T-helper 2 cell treated with Interferon-gamma antibody and Interleukin-4, amounts not matched to agents 5 μg/mL and 100 μg/mL, for 36 hours (primary cell): ENCODE results near the gene PUS10.
"Not testable (repeated sequence)": the region's sequence is repeated elsewhere in the genome, so short reads cannot be mapped to it uniquely, and the experiment has no call there.

Source experiments
- DNase-seq: peaks from one replicate; pipeline ENCODE4 v3.0.0; 2021; ENCODE audit warnings: low spot score
- H3K27ac Mint-ChIP-seq: one replicate; pipeline ENCODE4 v1.8.0; 2021; ENCODE audit warnings: mild to moderate bottlenecking, mixed read lengths
- H3K27me3 Mint-ChIP-seq: one replicate; pipeline ENCODE4 v1.8.0; 2021; ENCODE audit warnings: low read depth, mixed read lengths
- H3K36me3 Mint-ChIP-seq: one replicate; pipeline ENCODE4 v1.8.0; 2021; ENCODE audit warnings: low read depth, mixed read lengths
- H3K4me1 Mint-ChIP-seq: one replicate; pipeline ENCODE4 v1.8.0; 2021; ENCODE audit warnings: low read depth, mixed read lengths
- H3K4me3 Mint-ChIP-seq: one replicate; pipeline ENCODE4 v1.8.0; 2022; ENCODE audit warnings: mild to moderate bottlenecking, moderate library complexity, mixed read lengths
- H3K9me3 Mint-ChIP-seq: one replicate; pipeline ENCODE4 v1.8.0; 2021; ENCODE audit warnings: mixed read lengths

The PUS10 gene

DNA sequence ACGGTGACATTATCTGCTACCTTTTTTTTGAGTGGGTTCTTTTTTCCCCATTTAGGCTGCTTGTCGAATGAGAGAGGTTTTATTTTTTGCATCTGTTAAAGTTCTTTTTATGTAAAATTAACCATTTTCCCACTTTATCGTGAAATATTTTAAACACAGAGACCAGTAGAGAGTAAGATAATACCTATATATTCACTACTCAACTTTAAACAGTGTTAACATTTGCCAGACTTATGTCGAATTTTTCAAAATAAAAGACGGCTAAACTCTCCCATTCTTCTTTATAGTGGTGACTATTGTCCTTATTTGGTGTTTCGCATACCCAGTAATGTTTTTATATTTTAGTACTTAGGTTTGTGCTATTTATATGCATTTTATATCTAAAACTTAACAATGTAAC, 743 bp upstream of the PUS10 start:
- no peak for DNase-seq
- Mint-ChIP-seq H3K4me1 (peaks cover 26% of the 10 kb centered on the region), H3K9me3 (no peaks in the 10 kb centered on the region), H3K27ac (no peak overlapping the region), H3K36me3 (peaks cover 22% of the 10 kb centered on the region), H3K27me3 (no peaks in the 10 kb centered on the region), H3K4me3 (peak overlapping the region; percentile 100)

GRCh38 chr2:61018318-61018755, 282 bp upstream of the PUS10 start:
- Mint-ChIP-seq H3K27ac (peak overlapping the region; percentile 94), H3K4me1 (peaks cover 26% of the 10 kb centered on the region), H3K36me3 (peaks cover 21% of the 10 kb centered on the region), H3K4me3 (peak overlapping the region; percentile 100), H3K9me3 (no peaks in the 10 kb centered on the region), H3K27me3 (no peaks in the 10 kb centered on the region)
- no peak for DNase-seq

- H3K4me1 Mint-ChIP-seq: peaks cover 28% of the 10 kb centered on the region
- peak overlapping the region; percentile 94 for H3K27ac Mint-ChIP-seq
- peaks cover 12% of the 10 kb centered on the region for H3K36me3 Mint-ChIP-seq
- no peaks in the 10 kb centered on the region for H3K27me3 Mint-ChIP-seq
- H3K9me3 Mint-ChIP-seq: no peaks in the 10 kb centered on the region
- DNase-seq: peak; percentile 74
- H3K4me3 Mint-ChIP-seq: peak overlapping the region; percentile 100
Measured at GRCh38 chr2:61017003-61017555, 976 bp downstream of the PUS10 start.

GRCh38 chr2:61016392-61017002, 1.6 kb downstream of the PUS10 start:
- DNase-seq: peak; percentile 64
- H3K9me3 Mint-ChIP-seq: no peaks in the 10 kb centered on the region
- peaks cover 7% of the 10 kb centered on the region for H3K36me3 Mint-ChIP-seq
- peak overlapping the region; percentile 100 for H3K4me3 Mint-ChIP-seq
- peak overlapping the region; percentile 94 for H3K27ac Mint-ChIP-seq
- H3K4me1 Mint-ChIP-seq: peaks cover 28% of the 10 kb centered on the region
- no peaks in the 10 kb centered on the region for H3K27me3 Mint-ChIP-seq

DNA sequence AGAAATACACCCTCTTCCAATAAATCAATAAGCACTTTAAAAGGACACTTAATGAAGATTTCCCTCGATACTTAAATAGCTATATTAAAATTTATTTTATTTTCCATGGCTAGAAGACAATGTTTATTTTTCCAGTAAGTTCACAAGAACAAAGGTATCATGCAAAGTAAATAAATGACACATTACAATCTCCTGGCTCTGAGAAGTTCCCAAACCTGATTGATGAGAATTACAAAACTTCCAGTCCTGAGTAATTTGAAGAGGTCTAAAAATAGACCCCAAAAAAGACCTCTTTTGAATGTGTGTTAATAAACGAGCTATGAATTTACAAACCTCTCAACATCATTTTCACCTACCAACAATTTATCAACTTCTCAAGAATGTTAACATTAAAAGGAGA, 2.1 kb downstream of the PUS10 start:
- Mint-ChIP-seq H3K9me3 (no peaks in the 10 kb centered on the region), H3K4me1 (peaks cover 27% of the 10 kb centered on the region), H3K36me3 (peaks cover 5% of the 10 kb centered on the region), H3K27me3 (no peaks in the 10 kb centered on the region), H3K27ac (no peak overlapping the region), H3K4me3 (peak overlapping the region; percentile 100)
- no peak for DNase-seq

DNA sequence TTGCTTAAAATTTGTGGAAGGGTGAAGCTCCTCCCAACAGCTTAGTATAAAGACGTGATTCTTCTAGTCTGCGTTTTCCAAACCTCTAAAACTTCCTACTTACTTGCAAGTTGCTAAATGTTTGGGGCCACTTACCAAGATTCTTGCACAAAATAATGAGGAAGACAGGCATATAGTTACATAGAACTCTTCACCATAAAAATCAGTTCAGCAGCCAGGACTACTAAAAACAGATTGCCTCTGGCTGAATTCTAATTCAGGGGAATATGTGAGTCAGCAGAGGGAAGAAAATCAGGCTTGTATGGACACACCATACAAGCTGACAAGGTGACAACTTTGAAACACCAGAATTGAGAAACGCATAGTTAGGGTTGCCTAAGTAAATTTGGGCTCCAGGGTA, 3.3 kb downstream of the PUS10 start:
- Mint-ChIP-seq H3K27me3 (no peaks in the 10 kb centered on the region), H3K9me3 (no peaks in the 10 kb centered on the region), H3K4me1 (peaks cover 25% of the 10 kb centered on the region), H3K4me3 (peak overlapping the region; percentile 3), H3K27ac (no peak overlapping the region), H3K36me3 (peaks cover 1% of the 10 kb centered on the region)
- no peak for DNase-seq

DNA sequence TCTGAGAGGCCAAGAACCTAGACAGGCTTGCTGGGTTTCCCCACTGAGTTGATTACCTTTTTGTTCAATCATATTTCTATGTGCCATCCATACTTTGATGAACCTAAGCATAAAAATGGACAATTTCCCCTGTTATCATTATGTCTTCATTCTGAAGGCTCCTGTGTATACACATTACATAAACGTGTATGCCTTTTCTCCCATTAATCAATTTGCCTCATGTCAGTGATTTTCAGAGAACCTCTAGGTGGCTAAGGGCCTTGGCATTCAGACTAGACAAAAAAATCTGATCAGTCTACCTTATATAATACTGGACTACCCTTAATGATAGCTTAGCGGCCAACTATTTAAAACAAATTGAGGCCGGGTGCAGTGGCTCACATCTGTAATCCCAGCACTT, 4.7 kb downstream of the PUS10 start:
- peaks cover 3% of the 10 kb centered on the region for H3K36me3 Mint-ChIP-seq
- no peaks in the 10 kb centered on the region for H3K9me3 Mint-ChIP-seq
- DNase-seq: no peak
- H3K4me3 Mint-ChIP-seq: no peak overlapping the region
- H3K27me3 Mint-ChIP-seq: no peaks in the 10 kb centered on the region
- no peak overlapping the region for H3K27ac Mint-ChIP-seq
- H3K4me1 Mint-ChIP-seq: peaks cover 15% of the 10 kb centered on the region

DNA sequence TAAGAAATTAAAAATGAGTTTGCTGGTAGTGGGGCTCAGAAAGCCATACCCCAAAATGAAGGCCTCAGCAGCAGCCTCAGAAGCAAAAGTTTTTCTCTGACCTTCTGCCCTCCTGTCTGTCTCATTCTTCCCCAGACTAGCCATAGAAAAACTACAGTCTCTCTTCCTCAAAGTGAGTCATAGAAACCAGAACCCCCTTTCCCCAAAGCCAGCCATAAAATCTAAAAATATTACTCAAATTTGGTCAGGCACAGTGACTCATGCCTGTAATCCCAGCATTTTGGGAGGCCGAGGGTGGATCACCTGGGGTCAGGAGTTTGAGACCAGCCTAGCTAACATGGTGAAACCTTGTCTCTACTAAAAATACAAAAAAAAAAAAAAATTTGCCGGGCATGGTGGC, 5.8 kb downstream of the PUS10 start:
- H3K9me3 Mint-ChIP-seq, H3K27me3 Mint-ChIP-seq, H3K4me3 Mint-ChIP-seq, H3K27ac Mint-ChIP-seq, DNase-seq, H3K36me3 Mint-ChIP-seq: not testable (repeated sequence)
- H3K4me1 Mint-ChIP-seq: peaks cover 13% of the 10 kb centered on the region

DNA sequence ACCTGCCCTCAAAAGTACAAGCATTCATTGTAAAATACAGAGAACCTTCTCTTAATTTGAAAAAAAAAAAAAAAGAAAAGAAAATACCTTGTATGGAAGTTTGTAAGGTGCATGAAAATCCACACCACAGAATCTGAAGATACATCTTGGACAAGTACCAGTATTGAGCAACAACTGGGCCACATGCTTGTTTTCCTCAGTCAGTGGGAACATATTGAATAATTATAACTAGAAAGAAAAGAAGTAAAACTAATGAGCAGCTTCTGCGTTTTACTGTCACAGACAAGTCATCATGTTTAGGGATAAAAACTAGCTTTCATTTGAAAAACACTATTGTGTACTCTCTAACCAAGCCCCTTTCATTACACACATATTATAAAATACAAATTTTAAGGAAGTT, 6.4 kb downstream of the PUS10 start:
- no peak for DNase-seq
- Mint-ChIP-seq H3K36me3 (peaks cover 3% of the 10 kb centered on the region), H3K27ac (no peak overlapping the region), H3K9me3 (no peaks in the 10 kb centered on the region), H3K4me3 (no peak overlapping the region), H3K27me3 (no peaks in the 10 kb centered on the region), H3K4me1 (peaks cover 11% of the 10 kb centered on the region)

DNA sequence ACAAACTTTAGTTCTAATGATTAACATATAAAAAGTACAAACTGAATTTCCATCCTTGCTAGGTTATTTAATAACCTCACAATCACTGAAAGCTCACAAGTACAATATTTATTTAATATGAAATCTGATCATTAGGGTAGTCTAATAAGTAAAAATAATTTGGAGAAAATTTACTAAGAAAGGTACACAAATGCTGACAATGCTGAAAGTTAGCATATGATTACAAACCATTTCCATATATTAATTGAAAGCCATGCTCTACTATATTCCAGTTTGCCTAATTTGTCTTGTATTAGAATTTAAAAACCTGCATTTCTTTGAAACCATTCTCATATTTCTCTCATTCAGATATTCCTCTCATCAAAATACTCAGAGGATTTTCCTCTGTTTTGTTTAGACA, 8.7 kb downstream of the PUS10 start:
- Mint-ChIP-seq H3K4me1 (peaks cover 2% of the 10 kb centered on the region), H3K27ac (no peak overlapping the region), H3K9me3 (no peaks in the 10 kb centered on the region), H3K27me3 (no peaks in the 10 kb centered on the region), H3K36me3 (peaks cover 3% of the 10 kb centered on the region), H3K4me3 (no peak overlapping the region)
- no peak for DNase-seq

- Mint-ChIP-seq H3K27ac (no peak overlapping the region), H3K27me3 (no peaks in the 10 kb centered on the region), H3K4me3 (no peak overlapping the region), H3K36me3 (peaks cover 2% of the 10 kb centered on the region), H3K4me1 (no peaks in the 10 kb centered on the region), H3K9me3 (no peaks in the 10 kb centered on the region)
- DNase-seq: no peak
Measured at GRCh38 chr2:61006486-61007105, 11.5 kb downstream of the PUS10 start.

DNA sequence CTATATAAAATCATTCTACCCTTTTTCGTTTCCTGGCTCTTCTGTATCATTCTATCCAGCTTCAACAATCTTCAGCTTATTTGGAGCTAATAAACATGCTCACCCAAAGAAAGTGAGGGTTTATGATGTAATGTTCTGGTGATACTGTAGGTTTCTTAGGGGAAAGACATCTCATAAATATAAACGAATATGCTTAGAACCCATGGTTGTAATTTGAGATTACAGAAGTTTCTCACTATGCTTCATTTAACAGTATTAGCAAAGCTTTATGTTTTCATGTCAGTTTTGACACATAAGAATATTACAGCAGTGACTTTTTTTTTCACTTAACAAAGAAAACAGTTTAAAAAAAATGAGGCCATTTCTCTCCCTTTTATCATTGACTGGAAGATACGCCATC, 12.3 kb downstream of the PUS10 start:
- Mint-ChIP-seq H3K9me3 (no peaks in the 10 kb centered on the region), H3K36me3 (peaks cover 2% of the 10 kb centered on the region), H3K27me3 (no peaks in the 10 kb centered on the region), H3K27ac (no peak overlapping the region), H3K4me3 (no peak overlapping the region), H3K4me1 (no peaks in the 10 kb centered on the region)
- no peak for DNase-seq

DNA sequence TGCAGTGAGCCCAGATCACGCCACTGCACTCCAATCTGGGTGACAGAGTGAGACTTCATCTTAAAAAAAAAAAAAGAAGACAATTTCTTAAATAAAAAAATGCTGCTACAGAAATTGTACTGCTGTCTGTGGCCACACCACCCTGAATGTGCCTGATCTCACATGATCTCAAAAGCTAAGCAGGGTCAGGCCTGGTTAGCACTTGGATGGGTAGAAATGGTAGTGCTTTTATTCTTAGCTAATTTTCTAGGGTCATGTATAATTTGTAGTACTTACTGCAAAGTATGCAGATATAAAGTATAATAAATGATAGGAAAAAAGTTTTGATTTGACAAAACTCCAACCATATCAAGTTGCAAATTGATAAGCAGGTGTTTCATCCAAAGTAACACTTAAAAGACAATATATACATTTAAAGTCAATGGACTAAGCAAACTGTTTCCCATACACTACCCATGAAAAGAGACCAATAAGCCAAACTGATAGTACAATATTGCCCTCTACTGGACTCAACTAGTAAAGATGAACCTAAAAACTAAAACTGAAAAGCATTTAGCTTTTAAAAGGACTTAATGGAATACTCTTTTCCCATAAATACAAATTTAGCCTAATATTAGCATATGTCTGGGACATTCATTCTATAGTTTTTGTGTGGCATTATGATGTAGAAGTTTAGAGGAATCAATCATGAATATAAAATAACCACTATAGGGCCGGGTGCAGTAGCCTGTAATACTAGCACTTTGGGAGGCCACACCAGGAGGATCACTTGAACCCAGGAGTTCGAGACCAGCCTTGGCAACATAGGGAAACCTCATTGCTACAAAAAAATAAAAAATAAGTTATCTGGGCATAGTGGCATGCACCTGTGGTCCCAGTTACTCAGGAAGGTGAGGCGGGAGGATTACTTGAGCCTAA, 19.2 kb downstream of the PUS10 start:
- H3K27ac Mint-ChIP-seq: no peak overlapping the region
- H3K4me1 Mint-ChIP-seq: no peaks in the 10 kb centered on the region
- DNase-seq: no peak
- no peaks in the 10 kb centered on the region for H3K9me3 Mint-ChIP-seq
- no peaks in the 10 kb centered on the region for H3K27me3 Mint-ChIP-seq
- H3K4me3 Mint-ChIP-seq: no peak overlapping the region
- H3K36me3 Mint-ChIP-seq: peaks cover 2% of the 10 kb centered on the region

DNA sequence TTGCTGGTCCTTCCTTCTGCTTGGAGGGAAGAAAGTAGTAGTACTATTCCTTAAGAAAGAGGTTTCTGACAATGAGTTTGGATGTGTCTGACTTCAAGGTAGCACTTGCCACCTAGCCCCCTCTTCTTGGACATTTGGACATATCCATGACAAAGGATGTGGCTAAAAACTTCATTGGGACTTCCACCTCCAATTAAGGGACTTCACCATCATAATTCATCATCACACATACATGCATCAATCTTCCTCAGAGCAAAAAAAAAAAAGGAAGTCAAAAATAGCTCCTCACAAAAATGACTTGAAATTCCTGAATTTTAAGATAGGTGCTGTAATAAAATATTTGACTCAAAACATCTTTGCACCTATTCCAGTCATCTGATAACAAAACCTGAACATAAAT, 23.9 kb downstream of the PUS10 start:
- Mint-ChIP-seq H3K27me3 (no peaks in the 10 kb centered on the region), H3K27ac (no peak overlapping the region), H3K9me3 (peaks cover 18% of the 10 kb centered on the region), H3K36me3 (peaks cover 22% of the 10 kb centered on the region), H3K4me3 (no peak overlapping the region), H3K4me1 (peaks cover 4% of the 10 kb centered on the region)
- no peak for DNase-seq
